AG08396 (cell line): ENCODE results near the gene UCK1.
A peak's percentile ranks its signal among the peaks of the same experiment; 100 is the strongest.
"Not testable (repeated sequence)": the region's sequence is repeated elsewhere in the genome, so short reads cannot be mapped to it uniquely, and the experiment has no call there.

Experiments
- DNase-seq: peaks from one replicate; pipeline ENCODE4 v3.0.0; 2012; ENCODE audit warnings: low spot score, mixed read lengths

UCK1 gene

DNA sequence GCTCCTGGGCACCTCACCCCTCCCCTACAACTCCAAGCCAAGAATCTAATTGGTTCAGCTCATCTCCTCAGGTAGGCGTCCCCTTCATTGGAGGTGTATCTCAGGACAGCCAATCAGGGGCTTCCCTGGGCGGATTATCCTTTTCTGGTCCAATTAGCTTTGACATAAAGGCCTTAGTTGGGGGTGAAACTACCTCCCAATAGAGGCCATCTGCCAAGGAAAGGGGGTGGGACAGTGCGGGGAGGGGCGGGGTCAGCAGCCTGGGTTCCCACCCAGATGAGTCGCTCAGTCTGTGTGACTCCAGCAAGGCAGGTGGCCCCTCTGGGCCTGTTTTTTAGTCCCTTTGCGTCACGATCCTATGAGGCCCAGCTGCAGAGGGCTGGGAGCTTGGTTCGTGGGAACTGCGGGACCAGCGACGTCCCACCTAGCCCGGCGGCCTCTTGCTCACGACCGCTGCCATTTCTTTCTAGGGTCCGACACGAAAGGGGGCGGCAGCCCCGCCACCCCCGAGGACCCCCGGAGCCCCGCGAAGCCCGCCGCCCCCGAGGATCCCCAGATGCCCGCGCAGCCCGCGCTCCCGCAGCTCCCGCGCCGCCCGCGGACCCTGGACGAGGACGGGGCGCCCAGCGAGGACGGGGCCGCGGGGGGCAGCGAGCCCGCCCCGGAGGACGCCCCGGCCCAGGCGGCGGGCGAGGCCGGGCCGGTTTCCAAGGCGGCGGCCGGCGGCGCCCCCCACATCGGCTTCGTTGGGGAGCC lies 23.2 kb upstream of the UCK1 start:
- DNase-seq, result no peak

DNA sequence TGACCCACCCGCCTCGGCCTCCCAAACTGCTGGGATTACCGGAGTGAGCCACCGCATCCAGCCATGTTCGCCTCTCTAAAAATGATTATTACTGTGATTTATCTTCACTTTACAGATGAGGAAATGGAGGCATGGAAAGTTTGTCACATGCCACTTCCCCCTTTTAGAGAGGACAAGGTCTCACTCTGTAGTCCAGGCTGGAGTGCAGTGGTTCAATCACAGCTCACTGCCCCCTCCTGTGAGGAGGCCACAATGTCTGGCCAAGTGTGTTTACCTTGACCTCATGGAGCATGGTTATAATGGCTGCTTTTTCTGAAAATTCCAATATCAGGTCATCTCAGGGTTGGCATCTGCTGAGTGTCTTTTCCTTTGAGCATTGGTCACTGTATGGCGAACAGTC lies 21.0 kb upstream of the UCK1 start:
- no peak for DNase-seq

DNA sequence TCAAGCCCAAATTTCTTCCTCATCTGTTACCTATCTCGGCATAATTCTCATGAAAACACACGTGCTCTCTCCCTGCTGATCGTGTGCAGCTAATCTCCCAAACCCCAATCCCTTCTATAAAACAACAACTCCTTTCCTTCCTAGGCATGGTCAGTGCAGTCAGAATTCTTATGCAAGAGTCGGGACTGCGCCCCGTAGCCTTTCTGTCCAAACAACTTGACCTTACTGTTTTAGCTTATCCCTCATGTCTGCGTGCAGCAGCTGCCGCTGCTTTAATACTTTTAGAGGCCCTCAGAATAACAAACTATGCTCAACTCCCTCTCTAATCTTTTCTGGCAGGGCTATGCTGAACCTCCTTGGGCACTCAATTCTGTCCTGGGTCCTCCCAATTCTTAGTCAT lies 19.4 kb upstream of the UCK1 start:
- not testable (repeated sequence) for DNase-seq

DNA sequence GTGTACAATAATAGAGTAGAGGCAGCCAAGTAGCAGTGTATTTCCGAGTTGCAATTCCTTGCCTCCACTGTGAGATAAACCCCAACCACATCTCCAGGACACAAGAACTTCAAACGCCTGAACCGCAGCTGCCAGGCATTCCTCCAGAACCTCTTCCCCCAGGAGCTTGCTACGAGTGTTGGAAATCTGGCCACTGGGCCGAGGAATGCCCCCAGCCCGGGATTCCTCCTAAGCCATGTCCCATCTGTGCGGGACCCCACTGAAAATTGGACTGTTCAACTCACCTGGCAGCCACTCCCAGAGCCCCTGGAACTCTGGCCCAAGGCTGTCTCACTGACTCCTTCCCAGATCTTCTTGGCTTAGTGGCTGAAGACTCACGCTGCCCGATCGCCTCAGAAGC lies 18.1 kb upstream of the UCK1 start:
- DNase-seq, result not testable (repeated sequence)

DNA sequence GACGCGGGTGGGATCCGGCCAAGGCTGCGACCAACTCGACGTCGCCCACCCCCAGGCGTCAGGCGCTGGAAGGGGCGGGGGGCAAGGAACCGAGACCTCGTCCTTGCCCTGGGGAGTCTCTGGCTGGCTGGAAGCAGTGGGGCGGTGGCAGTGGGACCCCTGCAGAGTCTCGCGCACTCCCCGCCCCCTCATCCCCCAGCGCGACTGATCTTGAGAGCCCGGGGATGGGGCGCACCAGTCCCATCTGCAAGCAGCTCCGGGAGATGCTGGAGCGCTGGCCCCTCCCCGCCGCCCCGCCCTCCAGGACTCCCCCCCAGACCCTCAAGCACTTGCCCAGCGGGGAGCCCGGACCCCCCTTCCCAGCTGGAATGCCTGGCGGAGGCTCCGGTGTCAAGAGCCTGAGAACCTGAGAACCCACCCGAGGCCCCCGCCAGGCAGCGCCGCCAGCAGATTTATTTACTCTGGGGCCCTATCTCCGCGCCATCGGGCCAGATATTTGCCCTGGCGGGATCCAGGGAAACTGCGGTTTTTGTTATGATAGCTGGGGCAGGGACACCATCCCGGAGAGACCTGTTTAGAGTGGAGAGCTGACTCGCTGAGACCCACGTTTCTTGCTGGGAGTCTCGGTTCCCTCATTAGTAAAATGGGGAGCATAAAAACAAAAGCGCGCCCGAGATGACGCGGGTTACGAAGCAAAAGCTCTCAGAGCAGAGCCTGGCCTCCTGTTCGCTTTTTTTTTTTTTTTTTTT lies 15.4 kb upstream of the UCK1 start:
- DNase-seq, result peak; percentile 47

DNA sequence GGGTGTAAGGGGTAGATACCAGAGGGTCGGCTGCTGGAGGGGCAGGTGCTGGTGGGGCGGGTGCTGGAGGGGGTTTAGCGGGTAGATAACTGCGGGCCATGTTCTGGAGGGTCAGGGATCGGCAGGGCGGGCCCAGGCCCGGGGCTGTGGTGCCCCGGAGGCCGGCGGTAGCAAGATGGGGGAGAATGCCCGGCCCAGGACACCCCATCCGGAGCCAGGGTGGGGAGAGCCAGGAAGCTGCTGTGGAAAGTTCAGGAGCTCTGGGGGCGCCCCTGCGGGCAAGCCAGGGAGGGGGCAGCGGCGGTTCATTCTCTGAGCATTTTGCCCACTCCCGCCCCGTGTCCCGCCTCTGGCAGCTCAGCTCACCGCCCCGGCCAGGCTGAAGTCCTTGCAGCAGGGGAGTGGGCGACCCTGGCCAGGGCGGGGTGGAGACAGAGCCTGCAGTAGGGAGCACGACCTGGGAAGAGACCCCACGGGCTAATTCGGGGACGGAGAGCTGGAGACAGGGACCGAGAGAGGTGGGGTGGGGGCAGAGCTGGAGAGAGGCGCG lies 14.8 kb upstream of the UCK1 start:
- no peak for DNase-seq

DNA sequence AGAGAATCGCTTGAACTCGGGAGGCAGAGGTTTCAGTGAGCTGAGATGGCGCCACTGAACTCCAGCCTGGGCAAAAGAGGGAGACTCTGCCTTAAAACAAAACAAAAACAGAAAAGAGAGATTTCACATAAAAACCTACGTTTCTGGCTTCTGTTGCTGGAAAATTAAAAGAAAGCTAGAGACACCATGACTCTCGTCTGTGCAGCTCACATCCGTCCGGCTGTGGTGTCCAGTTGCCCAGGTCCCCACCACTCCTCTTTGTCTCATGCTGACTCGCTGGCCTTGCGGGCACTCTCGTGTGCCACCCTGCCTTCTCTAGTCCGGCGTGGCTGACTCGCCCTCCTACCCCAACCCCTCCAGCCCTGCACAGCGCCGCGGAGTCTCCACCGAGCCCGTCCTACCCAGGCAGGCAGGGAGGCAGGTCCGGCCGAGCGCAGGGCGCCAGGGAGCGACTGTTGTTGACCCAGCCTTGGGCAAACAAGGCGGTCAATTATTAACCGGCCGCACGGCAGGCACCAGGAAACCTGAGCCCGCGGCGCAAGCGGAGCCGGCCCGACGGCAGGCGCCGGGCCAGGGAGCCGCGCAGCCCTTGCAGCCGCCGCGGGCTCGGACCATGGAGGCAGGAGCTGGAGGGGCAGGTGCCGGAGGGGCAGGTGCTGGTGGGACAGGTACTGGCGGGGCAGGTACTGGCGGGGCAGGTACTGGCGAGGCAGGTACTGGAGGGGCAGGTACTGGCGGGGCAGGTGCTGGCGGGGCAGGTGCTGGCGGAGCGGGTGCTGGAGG lies 14.1 kb upstream of the UCK1 start, which contains the start of gene PRRT1B:
Gene PRRT1B (plus strand): TSS at position 521 of the 783 bp plus-strand sequence. CDS start 93 bp downstream, at position 614.
- DNase-seq, result no peak

DNA sequence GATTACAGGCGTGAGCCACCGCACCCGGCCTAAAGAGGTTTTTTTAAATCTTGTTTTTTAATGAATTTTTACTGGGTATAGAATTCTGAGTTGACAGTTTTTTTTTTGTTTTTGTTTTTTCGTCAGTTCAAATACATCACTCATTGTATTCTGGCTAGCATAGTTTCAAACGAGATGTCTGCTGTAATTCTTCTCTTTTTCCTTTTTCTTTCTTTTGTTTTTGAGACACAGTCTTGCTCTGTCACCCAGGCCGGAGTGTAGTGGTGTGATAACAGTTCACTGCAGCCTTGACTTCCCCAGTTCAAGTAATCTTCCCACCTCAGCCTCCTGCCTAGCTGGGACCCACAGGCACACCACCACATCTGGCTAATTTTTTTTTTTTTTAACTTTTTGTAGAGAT lies 12.1 kb upstream of the UCK1 start:
- no peak for DNase-seq

DNA sequence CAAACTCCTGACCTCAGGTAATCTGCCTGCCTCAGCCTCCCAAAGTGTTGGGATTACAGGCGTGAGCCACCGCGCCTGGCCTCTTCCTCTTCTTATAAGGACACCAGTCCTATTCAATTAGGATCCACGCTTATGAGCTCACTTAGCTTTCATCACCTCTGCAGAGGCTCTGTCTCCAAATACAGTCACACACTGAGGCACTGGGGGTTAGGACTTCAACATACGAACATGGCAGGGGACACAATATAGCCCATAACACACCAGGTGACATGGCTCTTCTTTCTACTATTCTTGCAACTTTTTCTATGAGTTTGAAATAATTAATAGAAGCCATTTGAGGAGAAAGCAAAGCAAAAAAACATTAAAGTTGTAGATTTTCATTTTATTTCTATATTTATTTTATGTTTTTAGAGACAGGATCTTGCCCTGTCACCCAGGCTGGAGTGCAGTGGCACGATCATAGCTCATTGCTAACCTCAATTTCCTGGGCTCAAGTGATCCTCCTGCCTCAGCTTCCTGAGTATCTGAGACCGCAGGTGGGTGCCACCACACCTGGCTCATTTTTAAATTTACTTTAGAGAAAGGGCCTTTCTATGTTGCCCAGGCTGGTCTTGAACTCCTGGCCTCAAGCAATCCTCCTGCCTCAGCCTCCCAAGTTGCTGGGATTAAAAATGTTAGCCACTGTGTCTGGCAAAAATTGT lies 8.3 kb upstream of the UCK1 start:
- DNase-seq, result no peak

DNA sequence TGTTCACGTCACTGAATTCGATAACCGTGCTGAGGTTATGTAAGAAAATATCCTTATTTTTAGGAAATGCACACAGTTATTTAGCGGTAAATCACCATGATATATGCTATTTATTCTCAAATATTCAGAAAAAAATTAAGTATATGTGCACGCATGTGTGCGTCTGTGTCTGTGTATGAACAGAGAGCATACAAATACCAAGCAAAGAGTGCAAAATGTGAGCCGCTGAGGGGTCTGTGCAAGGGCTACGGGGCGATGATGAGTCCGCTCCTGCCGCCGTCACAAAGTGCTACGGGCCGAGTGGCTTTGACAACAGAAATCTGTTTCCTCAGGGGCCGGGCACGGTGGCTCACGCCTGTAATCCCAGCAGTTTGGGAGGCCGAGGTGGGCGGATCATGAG lies 6.9 kb upstream of the UCK1 start:
- no peak for DNase-seq

DNA sequence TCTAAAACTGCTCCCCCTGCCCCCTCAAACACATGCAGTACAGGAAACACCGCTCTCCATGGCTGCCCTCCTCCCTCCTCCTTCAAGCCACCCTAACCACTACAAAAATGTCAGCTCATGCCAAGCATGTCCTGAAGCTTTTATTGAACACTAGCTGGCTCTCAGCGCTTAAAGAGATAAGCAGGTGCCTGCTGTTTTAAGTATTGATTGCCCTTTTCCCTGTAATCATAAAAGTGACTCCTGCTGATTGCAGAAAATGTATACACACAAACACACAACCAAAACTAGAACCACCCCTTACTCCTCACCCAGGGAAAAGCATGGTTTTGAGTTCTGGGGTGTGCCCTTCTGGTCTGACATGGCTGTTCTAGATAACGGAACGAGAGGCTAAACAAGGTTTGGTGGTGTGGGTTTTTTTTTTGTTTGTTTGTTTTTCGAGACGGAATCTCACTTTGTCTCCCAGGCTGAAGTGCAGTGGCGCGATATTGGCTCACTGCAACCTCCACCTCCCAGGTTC lies 3.7 kb upstream of the UCK1 start:
- DNase-seq, result no peak

DNA sequence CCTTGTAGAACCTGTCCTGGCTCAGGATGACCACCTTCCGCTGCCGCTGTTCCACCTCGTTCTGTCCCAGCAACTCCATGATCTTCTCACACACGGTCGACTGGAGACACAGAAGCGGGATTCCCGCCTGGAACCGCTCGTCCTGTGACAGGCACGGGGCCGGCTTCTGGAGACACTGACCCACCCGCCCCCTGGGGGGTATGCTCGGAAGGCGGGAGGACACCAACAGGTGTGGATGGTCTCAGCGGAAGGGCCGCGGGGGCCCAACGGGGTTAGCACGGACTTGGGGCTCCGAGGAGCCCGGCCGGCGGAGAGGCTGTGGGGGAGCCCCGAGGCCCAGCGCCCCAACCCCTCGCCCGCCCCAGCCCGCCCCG lies 530 bp downstream of the UCK1 start:
- DNase-seq, result peak; percentile 78

DNA sequence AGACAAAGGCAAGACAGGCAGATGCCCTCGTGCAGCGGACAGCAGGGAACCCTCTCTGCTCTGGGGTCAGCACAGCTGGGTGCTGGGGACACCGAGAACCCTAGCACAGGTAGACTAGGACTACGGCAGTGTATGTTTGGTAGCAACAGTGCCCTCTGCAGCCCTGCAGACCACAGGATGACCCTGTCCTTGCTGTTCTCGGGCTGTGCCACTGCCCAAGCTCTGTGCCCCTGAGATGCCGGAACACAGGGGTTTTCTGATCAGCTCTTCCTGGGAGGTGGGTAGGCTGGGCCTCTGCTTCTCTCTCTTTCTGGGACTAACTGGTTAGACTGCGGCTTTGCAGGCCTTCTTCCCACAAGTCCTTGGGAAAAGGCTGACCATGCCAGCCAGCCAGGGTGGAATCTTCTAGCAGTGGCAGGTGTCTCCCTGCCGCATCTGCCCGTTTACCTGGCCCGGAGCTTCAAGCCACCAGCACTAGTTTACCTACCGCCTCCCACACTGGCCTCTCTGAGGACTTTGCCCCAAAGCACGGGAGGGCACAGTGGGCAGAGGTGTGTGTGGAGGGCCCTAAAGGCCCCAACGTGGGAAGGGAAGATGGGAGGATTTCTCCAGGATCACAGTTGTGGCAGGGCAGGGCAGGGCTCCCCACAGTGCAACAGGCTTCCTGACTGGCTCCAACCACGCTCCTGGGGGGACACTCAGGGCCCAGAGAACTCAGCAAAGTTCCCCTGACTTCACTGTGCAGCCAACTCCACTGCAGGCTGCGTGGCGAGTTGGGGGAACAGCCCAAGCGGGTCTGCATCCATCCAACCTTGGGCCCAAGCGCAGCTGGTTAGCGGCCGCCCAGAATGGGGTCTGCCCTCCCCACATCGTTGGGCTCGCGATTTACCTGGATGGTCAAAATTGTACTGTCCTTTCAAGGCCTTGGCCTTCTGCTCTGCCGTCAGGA lies 1.2 kb downstream of the UCK1 start:
- DNase-seq, result no peak

DNA sequence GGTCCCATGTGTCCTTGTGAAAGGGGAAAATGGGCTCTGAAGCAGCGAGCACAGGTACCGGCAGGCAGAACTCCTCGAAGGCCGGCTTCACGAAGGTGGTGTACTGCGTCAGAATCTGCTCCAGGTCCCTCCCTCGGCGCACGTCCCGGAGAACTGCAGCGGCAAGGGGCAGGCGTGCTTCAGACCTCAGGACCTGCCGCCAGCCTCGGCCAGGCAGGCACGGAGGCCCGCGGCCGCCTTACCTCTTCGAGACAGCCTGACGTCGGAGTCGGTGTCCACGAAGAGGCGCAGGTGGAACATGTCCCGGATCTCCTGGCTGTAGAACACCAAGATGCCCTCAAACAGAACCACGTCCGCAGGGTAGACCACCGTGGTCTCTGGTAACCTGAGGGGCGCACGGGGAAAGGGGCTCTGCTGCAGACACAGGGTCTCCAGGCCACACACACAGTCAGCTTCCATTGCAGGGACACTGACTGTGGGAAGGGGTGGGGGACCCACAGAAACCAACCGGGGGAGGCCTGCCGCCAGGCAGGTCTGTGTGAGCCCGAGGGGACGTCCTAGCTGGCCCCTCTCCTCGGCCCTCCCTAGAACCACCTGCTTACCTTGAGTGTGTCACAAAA lies 2.1 kb downstream of the UCK1 start:
- DNase-seq, result no peak

DNA sequence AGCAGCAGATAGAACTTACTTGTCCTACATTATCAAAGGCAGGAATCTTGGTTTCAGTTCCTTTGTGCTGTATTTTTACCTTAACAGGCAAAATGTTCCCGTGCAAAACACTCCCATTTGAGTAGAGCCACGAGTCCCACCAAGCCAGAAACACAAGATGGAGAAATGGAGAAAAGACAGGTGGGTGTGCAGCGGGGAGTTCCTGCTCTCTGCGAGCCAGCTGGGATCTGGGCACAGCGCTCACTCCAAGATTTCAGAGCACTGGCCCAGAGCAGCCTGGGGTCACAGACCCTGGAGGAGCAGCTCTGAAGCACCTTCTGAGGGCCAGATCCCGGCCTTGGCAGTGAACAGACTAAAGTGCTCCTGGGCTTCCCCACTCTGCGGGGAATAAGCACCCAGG lies 2.9 kb downstream of the UCK1 start:
- no peak for DNase-seq

DNA sequence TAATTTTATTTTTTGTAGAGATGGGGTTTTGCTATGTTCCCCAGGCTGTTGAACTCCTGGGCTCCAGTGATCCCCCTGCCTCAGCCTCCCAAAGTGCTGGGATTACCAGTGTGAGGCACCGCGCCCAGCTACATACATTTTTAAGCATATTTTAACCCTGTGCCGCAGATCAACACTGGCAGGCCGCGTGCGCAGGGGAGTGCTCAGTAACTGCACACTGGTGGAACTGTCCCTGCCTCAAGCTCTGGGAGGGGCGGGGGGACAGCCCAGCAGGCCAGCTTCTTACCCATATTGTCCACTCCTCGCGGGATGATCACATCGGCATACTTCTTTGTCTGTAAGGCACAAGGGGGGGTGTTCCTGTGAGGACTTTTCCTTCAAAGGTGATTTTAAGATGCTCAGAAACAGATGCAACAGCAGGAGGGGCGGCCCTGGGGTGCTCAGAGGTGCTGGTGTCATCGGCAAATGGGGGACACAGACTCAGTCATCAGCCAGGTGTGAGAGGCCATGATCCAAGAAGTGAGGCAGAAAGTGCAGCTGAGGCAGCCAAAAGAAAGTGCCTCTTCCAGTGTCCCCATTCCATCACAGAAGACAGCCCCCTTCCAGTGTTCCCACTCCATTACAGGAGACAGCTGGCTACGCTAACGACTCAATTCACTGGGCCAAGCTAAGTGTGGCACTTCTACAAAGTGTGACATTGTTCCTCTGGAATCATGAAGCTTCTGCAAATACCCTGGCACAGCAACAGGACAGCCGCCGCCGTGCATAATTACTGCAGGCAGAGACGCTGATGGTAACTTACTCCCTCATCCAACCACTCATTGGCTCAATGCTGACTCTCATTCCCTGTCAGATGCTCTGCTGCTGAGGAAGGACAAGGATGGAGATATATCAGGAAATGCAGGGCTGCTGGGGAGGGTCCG lies 5.2 kb downstream of the UCK1 start:
- DNase-seq, result no peak

DNA sequence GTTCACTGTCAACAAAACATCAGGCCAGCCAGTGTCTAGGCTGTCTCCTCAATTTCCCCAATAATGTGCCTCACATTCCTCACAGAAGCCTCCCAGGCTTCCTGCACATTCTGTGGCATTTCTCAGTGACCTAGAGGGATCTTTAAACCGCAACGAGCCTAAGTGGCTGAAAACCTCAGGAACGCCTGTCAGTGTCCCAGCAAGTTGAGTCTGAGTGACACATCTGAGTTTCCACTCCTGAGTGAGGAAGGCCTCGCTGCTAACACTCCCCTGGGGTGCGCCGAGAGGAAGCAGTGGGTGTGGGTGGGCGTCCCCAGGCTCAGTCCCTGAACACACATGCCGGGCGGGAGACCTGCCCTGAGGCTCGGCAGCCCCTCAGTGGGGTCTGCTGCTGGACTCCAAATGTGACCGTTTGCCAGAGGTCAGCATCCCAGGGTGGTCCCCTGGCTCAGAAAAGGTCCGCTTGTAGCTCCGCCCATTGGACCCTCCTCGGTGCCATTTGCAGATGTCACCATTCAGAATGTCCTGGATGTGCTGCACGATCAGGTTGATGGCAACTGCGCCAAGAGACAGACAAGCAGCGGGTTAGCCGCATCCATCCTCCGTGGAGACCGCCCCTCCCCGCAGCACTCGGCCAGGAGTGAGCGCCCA lies 6.3 kb downstream of the UCK1 start:
- peak; percentile 52 for DNase-seq
